NAMALWA (cell line): Measurements from ENCODE around the gene PLEKHN1.
"Not testable (repeated sequence)": the region's sequence is repeated elsewhere in the genome, so short reads cannot be mapped to it uniquely, and the experiment has no call there.

Source experiments
- DNase-seq: peaks from one replicate; pipeline ENCODE4 v3.0.0-alpha.2; 2015; ENCODE audit warnings: low spot score

The PLEKHN1 gene

GRCh38 chr1:992362-992761 lies 26.1 kb downstream of the PLEKHN1 start:
- no peak for DNase-seq

- DNase-seq = no peak
Observed at GRCh38 chr1:993379-993995, 27.2 kb downstream of the PLEKHN1 start.

GRCh38 chr1:994546-994945 lies 28.3 kb downstream of the PLEKHN1 start:
- not testable (repeated sequence) for DNase-seq

GRCh38 chr1:995665-996633 lies 29.7 kb downstream of the PLEKHN1 start:
- no peak for DNase-seq

- no peak for DNase-seq
Observed at GRCh38 chr1:996851-997712, 30.8 kb downstream of the PLEKHN1 start.

GRCh38 chr1:997713-997992 lies 31.4 kb downstream of the PLEKHN1 start:
- DNase-seq = no peak

- no peak for DNase-seq
Observed at GRCh38 chr1:997993-998744, 31.9 kb downstream of the PLEKHN1 start.

- no peak for DNase-seq
Observed at GRCh38 chr1:998745-998994, 32.4 kb downstream of the PLEKHN1 start.

GRCh38 chr1:998995-999724 lies 32.9 kb downstream of the PLEKHN1 start:
- no peak for DNase-seq

GRCh38 chr1:999725-1000356 lies 33.6 kb downstream of the PLEKHN1 start, which contains the start of gene HES4:
Gene HES4 (minus strand): TSS chr1:1000097. CDS start chr1:999973, 124 bp downstream.
- no peak for DNase-seq

GRCh38 chr1:1000357-1001056 lies 34.2 kb downstream of the PLEKHN1 start:
- no peak for DNase-seq

GRCh38 chr1:1001057-1001783 lies 34.9 kb downstream of the PLEKHN1 start:
- no peak for DNase-seq

GRCh38 chr1:1003618-1004419 lies 37.5 kb downstream of the PLEKHN1 start:
- no peak for DNase-seq

- no peak for DNase-seq
Observed at GRCh38 chr1:1004420-1004779, 38.1 kb downstream of the PLEKHN1 start.

GRCh38 chr1:1004780-1005697 lies 38.8 kb downstream of the PLEKHN1 start:
- no peak for DNase-seq

GRCh38 chr1:1005774-1006304 lies 39.6 kb downstream of the PLEKHN1 start:
- no peak for DNase-seq
